GM10847 (cell line): ENCODE results near the gene THADA.

Experiments
- POLR2A ChIP-seq: IDR thresholded peaks from 2 replicates; pipeline ENCODE4 v1.6.1; 2011; ENCODE audit not compliant: insufficient read length; ENCODE audit errors: extremely low read depth

The THADA gene

GRCh38 chr2:43368483-43369385, 227.1 kb downstream of the THADA start:
- TF ChIP-seq POLR2A: no peak

GRCh38 chr2:43367012-43367782, 228.6 kb downstream of the THADA start:
- TF ChIP-seq POLR2A: no peak

GRCh38 chr2:43363120-43363519, 232.7 kb downstream of the THADA start:
- no peak for TF ChIP-seq POLR2A

GRCh38 chr2:43361286-43361685, 234.6 kb downstream of the THADA start:
- TF ChIP-seq POLR2A: no peak

DNA sequence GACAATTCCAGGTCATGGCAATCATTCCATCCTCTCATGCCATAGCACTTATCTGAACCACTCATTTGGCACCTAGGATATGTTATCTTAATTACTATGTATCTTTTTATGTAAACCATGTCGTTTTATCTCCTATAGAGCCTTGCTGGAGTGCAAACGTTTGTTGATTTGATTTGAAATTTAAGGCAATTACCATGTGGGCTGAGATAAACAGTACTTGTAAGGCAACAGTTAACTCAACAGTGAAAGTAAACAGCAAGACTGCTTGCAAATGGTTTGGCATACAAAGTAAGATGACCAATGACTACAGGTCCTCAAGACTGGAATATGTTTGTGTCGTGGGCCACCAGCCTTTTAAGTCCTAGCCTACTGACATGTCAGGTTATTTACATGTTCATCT, 235.7 kb downstream of the THADA start:
- no peak for TF ChIP-seq POLR2A

- no peak for TF ChIP-seq POLR2A
These were observed 237.2 kb downstream of the THADA start for GRCh38 chr2:43358410-43359201.

- no peak for TF ChIP-seq POLR2A
These were observed 239.1 kb downstream of the THADA start for GRCh38 chr2:43356774-43357173.

- no peak for TF ChIP-seq POLR2A
These were observed 240.4 kb downstream of the THADA start for GRCh38 chr2:43355399-43355798.

DNA sequence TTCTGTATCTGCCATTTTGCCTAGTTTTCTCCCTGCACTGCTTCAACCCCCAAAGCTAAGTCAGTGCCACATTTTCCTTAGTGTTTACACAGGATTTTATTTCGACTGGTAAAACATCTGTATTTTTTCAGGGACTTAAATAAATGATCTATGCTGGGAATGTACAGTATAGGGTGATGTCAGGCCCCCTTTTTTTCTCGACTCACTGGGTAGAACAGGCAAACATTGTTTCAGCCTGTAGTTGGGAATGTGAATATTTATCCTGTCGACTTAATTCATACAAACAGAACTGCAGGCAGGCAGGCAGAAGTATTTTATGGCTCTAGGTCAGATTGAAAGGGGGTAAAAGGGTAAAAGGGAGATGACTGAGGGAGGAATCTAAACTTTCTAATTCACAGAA, 245.9 kb downstream of the THADA start:
- TF ChIP-seq POLR2A: no peak

DNA sequence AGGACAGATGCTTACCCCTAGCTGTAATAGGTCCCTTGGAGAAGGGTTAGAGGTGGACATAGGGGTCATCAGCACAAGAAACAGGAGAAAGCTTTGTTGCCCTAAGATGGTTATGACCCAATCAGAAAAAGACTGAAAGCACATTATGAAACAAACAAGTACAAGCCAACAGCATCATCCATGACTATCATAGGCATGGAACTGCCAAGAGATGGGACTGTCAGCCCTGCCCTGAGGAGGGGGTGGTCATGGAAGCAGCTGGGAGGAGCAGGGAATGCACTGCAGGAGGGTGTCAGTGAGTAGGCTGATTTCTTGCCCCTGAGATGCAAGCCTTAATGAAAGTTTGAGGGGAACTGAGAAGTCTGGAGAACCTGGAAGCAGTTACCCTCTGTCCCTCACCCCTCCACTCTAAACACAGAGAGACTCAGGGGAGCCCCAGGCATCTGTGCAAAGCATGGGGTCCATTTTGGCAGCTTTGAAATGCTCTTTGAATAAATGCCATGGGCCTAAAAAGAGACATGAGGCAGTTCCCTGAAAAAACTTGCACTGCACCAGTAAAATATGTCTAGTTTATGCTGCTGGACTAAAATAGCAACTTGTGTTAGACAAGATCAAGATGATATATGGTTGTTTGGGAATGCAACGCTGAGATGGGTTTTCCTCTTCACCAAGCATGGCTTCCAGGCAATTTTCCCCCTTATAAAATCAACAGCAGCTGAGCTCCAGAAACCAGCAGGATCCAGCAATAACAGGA, 246.8 kb downstream of the THADA start:
- TF ChIP-seq POLR2A: no peak

DNA sequence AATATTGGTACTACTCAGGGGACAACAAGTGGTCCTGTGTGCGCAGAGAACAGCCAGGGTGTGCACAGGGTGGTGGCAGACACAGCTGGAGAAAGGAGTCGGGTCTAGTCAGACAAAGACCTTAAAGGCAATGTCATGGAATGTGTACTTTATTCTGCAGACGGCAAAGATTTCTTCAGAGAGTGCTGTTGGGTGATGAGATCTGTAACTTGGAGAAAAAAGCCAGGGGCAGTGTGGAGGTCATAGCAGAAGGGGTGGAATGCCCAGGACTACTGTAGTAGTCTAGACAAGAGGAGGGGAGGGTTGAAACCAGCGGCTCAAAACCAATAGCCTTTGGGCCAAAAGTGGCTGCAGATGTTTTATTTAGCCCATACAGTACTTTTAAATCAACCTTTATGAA, 248.1 kb downstream of the THADA start:
- no peak for TF ChIP-seq POLR2A

DNA sequence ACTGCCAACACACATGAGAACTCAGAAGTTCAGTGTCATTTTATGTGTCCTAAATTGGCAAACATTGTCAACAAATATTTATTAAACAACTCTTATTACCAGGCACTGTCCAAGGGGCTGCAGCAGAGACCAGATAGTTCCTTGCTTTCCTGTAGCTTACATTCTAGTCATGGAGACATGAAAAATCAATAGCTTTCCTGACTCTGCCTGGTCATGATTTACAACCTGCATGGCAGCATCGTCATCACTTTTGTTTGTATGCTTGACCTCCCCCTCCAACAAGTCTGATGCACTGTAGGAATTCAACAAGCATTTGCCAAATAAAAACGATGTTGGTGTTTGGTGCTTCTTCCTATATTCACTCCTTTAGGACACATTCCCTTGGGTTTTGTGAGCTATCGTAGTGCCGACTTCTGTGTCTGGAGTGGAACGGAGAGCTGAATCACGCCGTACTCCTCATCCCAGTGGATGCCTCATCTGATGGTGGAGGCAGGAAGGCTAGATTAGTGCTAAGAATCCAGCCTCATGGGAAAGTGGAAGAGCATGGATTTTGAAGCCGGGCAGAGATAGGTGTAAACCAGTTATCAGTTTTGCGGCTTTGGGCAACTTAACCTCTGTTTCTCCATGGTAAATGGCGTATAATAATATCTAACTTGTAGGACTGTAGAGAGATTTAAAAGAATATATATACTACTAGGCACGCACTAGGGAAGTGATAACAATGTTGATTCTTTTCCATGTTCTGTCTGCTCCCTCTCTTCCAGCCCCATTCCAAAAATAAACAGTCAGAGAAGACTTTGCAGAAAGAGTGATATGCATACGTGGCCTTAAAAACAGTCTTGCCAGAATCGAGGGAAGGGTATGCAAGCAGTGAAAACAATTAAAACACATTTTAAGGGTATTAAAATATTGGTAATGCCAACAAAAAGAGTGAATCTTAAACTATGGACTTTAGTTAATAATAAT, 249.0 kb downstream of the THADA start:
- no peak for TF ChIP-seq POLR2A

DNA sequence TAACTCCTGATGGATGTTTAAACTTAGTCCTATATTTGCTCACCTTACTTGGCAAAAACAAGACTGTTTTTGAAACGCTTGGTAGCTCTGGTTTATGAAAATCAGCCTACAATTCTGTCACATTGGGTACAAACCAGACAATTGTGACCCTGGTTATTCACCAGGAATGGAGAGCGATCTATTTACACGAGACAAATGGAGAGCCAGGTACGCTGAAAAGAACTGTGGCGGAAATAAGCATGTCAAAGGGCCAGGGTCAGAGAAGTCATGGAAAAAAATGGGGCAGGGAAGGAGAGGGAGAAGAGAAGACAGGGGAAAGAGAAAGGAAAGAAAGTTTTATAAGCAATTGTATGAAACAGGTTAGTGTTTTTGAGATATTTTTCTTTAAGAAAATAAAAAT, 250.0 kb downstream of the THADA start:
- TF ChIP-seq POLR2A: no peak

GRCh38 chr2:43345391-43345813, 250.4 kb downstream of the THADA start:
- no peak for TF ChIP-seq POLR2A
